ENCODE measurements around the gene TNFAIP8L2. TPM values are rescaled to one million over a fixed set of nuclear protein-coding genes. Genes with fewer than 3 reads are reported as not detected.

The TNFAIP8L2 gene
- total RNA-seq, 3 donors from 2014 or later: 5.6 to 6.9 (median 5.7) TPM

DNA sequence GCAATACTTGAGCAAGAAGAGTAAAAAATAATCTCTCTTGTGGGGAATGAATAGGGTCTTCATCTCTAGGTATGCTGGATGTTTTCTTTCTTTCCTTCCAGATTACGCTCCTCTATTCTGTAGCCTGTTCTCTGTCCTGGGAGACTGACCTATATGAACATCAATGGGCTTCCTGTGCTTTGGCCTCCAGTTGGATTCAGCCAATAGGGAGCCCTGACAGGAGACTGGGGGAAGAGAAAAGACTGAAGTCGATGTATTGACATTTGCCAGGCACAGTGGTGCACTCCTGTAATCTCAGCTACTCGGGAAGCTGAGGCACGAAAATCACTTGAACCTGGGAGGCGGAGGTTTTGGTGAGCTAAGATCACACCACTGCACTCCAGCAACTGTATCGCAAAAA is 27.6 kb upstream of the TNFAIP8L2 start:
- TF ChIP-seq POLR2A (IDR thresholded peaks at IDR 0.05) (no peak), POLR2AphosphoS5 (IDR thresholded peaks at IDR 0.05) (no peak)
- TF ChIP-seq, protein P1, sequence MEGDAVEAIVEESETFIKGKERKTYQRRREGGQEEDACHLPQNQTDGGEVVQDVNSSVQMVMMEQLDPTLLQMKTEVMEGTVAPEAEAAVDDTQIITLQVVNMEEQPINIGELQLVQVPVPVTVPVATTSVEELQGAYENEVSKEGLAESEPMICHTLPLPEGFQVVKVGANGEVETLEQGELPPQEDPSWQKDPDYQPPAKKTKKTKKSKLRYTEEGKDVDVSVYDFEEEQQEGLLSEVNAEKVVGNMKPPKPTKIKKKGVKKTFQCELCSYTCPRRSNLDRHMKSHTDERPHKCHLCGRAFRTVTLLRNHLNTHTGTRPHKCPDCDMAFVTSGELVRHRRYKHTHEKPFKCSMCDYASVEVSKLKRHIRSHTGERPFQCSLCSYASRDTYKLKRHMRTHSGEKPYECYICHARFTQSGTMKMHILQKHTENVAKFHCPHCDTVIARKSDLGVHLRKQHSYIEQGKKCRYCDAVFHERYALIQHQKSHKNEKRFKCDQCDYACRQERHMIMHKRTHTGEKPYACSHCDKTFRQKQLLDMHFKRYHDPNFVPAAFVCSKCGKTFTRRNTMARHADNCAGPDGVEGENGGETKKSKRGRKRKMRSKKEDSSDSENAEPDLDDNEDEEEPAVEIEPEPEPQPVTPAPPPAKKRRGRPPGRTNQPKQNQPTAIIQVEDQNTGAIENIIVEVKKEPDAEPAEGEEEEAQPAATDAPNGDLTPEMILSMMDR (IDR thresholded peaks at IDR 0.05): no peak
- intact Hi-C loops (cut with DNase I; ENCODE audit: low total_unique reads): no loop called here

DNA sequence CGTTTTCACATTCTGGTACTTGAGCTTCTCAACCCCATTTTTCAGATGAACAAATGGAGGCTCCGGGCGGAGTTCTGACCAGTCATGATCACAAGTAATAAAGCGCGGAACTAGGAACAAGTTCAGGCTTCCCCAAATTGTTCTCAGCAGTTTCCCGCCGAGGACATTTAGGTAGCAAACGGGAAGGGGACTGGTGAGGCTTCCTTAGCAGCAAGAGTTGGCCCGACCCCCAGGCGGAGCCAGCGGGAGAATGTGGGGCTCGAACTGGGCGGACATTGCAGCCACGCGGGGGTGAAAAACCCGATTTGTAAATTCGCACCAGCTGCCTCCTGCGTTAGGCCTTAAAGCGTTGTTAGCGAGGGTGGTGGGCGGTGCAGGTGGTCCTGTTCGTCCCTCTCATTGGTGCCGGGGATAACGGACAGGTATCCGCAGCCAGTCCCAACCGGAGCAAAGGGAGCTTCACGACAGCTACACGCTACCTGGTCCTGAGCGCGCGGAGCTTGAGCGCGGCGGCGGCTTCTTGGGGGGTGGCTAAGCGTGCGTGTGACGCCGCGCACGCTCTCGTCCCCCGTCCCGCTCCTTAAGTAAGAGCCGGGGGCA is 25.4 kb upstream of the TNFAIP8L2 start:
- Histone ChIP-seq H3K27me3 (no peaks in the 10 kb centered on the region), H3K36me3 (no peaks in the 10 kb centered on the region), H3K27ac (peak overlapping the region; percentile 68 to 77), H3K4me1 (no peaks in the 10 kb centered on the region), H3K9me3 (no peaks in the 10 kb centered on the region), H3K4me3 (peak overlapping the region; percentile 34 to 71 (median 51))
- TF ChIP-seq POLR2AphosphoS5 (IDR thresholded peaks at IDR 0.05) (peak in 2 of 3 donors; percentile 35 to 39), POLR2A (IDR thresholded peaks at IDR 0.05) (peak; percentile 25)
- TF ChIP-seq, protein P1 (IDR thresholded peaks at IDR 0.05): no peak
- intact Hi-C loops (cut with DNase I; ENCODE audit: low total_unique reads): no loop called here
- DNase-seq (ENCODE audit: low spot score in 2 of 2): peak; percentile 83 to 85

More for the DNA sequence above, 27.6 kb upstream of the TNFAIP8L2 start:
- Histone ChIP-seq H3K9me3 (no peaks in the 10 kb centered on the region), H3K36me3 (no peaks in the 10 kb centered on the region), H3K4me3 (no peak overlapping the region), H3K4me1 (no peaks in the 10 kb centered on the region), H3K27me3 (no peaks in the 10 kb centered on the region), H3K27ac (no peak overlapping the region)
- no peak for DNase-seq (ENCODE audit: low spot score in 2 of 2)

DNA sequence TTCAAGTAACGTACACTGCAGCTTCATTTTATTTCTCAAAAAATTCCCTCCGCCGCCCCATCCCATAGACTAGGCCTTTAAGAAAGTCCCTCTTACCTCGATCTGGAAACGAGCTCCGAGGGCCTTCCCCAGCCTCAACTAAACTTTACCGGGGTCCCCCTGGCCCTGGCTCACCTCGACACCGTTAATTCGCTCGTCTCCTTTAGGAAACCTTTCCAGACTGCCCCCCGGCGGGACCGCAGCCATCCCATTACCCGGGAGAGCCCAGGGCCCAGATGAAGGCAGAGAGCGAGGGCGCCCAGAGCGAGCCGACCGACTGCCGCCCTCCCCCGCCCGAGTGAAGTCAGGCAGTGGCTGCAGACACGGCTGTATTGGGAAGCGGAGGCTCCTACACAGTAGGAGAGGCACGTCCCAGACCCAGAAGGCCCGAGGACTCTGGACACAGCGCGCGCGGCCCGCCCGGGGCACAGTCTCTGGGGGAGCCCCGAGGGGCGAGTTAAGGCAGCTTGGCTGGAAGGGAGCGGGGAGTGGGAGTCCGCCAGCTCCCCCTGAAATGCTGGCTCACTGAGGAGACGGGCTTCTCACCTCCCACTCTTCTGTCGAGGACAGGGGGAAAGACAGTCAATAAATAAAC is 24.6 kb upstream of the TNFAIP8L2 start:
- H3K27ac ChIP-seq: peak overlapping the region; percentile 68 to 77
- no peaks in the 10 kb centered on the region for H3K9me3 ChIP-seq
- peak in 1 of 2 donors; percentile 26 for DNase-seq (ENCODE audit: low spot score in 2 of 2)

DNA sequence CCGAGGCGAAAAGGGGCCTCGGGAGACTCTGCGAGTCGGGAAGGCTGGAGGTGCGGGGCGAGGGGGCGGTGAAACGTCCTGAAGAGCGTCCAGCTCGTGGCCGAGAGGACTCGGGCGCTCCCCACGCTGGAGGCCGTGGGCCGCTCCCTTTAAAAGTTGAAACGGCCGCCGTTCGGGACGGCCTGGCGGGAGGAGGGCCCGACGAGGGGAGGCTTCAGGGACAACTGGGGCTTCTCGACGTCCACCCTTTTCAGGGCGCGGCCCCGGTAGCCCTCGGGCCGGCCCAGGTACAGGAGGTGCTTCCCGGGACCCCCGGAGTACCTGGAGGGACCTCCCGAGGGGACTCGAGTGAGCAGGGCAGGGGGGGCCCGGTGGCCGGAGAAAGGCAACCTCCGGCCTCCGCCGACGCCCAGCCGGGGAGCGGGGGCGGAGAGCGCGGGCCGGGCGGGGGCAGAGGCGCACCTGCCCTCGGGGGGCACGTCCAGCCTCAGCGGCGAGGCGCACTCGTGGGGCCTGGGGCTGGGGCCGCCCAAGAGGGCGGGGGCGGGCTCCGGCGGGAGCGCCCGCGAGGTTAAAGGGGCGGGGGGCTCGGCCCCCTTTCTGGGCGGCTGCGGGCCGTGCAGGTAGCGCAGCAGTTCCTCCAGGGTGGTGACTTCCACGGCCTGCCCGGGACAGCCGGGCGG is 24.0 kb upstream of the TNFAIP8L2 start:
- TF ChIP-seq POLR2A (IDR thresholded peaks at IDR 0.05) (no peak), POLR2AphosphoS5 (IDR thresholded peaks at IDR 0.05) (no peak)
- TF ChIP-seq, protein P1 (IDR thresholded peaks at IDR 0.05): no peak

More for the DNA sequence above, 24.6 kb upstream of the TNFAIP8L2 start:
- TF ChIP-seq POLR2A (IDR thresholded peaks at IDR 0.05) (no peak), POLR2AphosphoS5 (IDR thresholded peaks at IDR 0.05) (no peak)
- TF ChIP-seq, protein P1 (IDR thresholded peaks at IDR 0.05): no peak
- no peaks in the 10 kb centered on the region for H3K27me3 ChIP-seq
- intact Hi-C loops (cut with DNase I; ENCODE audit: low total_unique reads): no loop called here
- no peaks in the 10 kb centered on the region for H3K4me1 ChIP-seq
- peak overlapping the region; percentile 34 to 71 (median 51) for H3K4me3 ChIP-seq
- H3K36me3 ChIP-seq: no peaks in the 10 kb centered on the region

More for the DNA sequence above, 24.0 kb upstream of the TNFAIP8L2 start:
- no peaks in the 10 kb centered on the region for H3K4me1 ChIP-seq
- peak overlapping the region; percentile 34 to 71 (median 51) for H3K4me3 ChIP-seq
- intact Hi-C loops (cut with DNase I; ENCODE audit: low total_unique reads): no loop called here
- H3K27me3 ChIP-seq: no peaks in the 10 kb centered on the region
- no peaks in the 10 kb centered on the region for H3K9me3 ChIP-seq
- no peak for DNase-seq (ENCODE audit: low spot score in 2 of 2)
- no peaks in the 10 kb centered on the region for H3K36me3 ChIP-seq
- H3K27ac ChIP-seq: peak overlapping the region; percentile 68 to 77

Measured in breast epithelium (tissue), 4 donors.